Effector CD8-positive, alpha-beta T cell (primary cell): ENCODE data around the gene IGLL5.

Experiments used
- DNase-seq: peaks from one replicate; lab custom pipeline; 2025; lab: John Stamatoyannopoulos, UW

The IGLL5 gene

GRCh38 chr22:22927196-22927887 is 39.7 kb downstream of the IGLL5 start:
- no peak for DNase-seq

- no peak for DNase-seq
Observed at GRCh38 chr22:22927888-22928665, 40.5 kb downstream of the IGLL5 start.

- no peak for DNase-seq
Observed at GRCh38 chr22:22928666-22929380, 41.2 kb downstream of the IGLL5 start.

GRCh38 chr22:22929381-22930221 is 42.0 kb downstream of the IGLL5 start:
- DNase-seq = no peak

GRCh38 chr22:22930222-22930497 is 42.5 kb downstream of the IGLL5 start:
- DNase-seq = no peak

GRCh38 chr22:22930571-22931556 is 43.2 kb downstream of the IGLL5 start:
- DNase-seq = no peak

- DNase-seq = no peak
Observed at GRCh38 chr22:22931557-22932270, 44.1 kb downstream of the IGLL5 start.

- DNase-seq = no peak
Observed at GRCh38 chr22:22932512-22932941, 44.9 kb downstream of the IGLL5 start.

- DNase-seq = no peak
Observed at GRCh38 chr22:22933100-22933806, 45.6 kb downstream of the IGLL5 start.

- no peak for DNase-seq
Observed at GRCh38 chr22:22933807-22934542, 46.4 kb downstream of the IGLL5 start.

GRCh38 chr22:22934543-22935055 is 47.0 kb downstream of the IGLL5 start:
- no peak for DNase-seq

- no peak for DNase-seq
Observed at GRCh38 chr22:22935056-22935545, 47.5 kb downstream of the IGLL5 start.

- no peak for DNase-seq
Observed at GRCh38 chr22:22935546-22936157, 48.0 kb downstream of the IGLL5 start.

GRCh38 chr22:22936180-22936914 is 48.7 kb downstream of the IGLL5 start:
- DNase-seq = no peak

- DNase-seq = no peak
Observed at GRCh38 chr22:22936915-22937656, 49.5 kb downstream of the IGLL5 start.

- no peak for DNase-seq
Observed at GRCh38 chr22:22937894-22938480, 50.4 kb downstream of the IGLL5 start.
